HepG2 (cell line): Measurements from ENCODE around the gene EFNA2. TPM values are rescaled to one million over a fixed set of nuclear protein-coding genes. Genes with fewer than 3 reads are reported as not detected.
A peak's percentile ranks its signal among the peaks of the same experiment; 100 is the strongest.

Source experiments
- HNF1B ChIP-seq: sonication (generic); formaldehyde crosslinking; IDR thresholded peaks from 2 replicates; pipeline ENCODE4 v1.5.1; 2020; ENCODE audit warnings: mild to moderate bottlenecking, moderate library complexity, missing genetic modification reagents
- KIAA2018 ChIP-seq: sonication (generic); formaldehyde crosslinking; IDR thresholded peaks from 2 replicates; pipeline ENCODE4 v1.5.0; 2020; ENCODE audit warnings: mild to moderate bottlenecking, missing genetic modification reagents, borderline replicate concordance
- MYNN ChIP-seq: sonication (generic); formaldehyde crosslinking; IDR thresholded peaks from 2 replicates; pipeline ENCODE4 v1.4.0; 2020; ENCODE audit warnings: mild to moderate bottlenecking, low read depth, missing genetic modification reagents
- SALL2 ChIP-seq: sonication (generic); formaldehyde crosslinking; IDR thresholded peaks from 2 replicates; pipeline ENCODE4 v1.8.1; 2023; ENCODE audit warnings: mild to moderate bottlenecking, missing genetic modification reagents, inconsistent platforms
- ZBTB39 ChIP-seq: sonication (generic); formaldehyde crosslinking; IDR thresholded peaks from 2 replicates; pipeline ENCODE4 v1.5.0; 2020; ENCODE audit warnings: missing genetic modification reagents
- ZNF235 ChIP-seq: sonication (generic); formaldehyde crosslinking; IDR thresholded peaks from 2 replicates; pipeline ENCODE4 v1.8.1; 2023; ENCODE audit warnings: mild to moderate bottlenecking, missing genetic modification reagents, borderline replicate concordance
- polyA plus RNA-seq, 8 experiments: library from polyadenylated mRNA; depleted of rRNA in 3 of 8; stranded (reverse) in 7 of 8; unstranded in 1 of 8; fragments of >200 nt; fragmentation: Illumina TruSeq in 4 of 8; extraction: Trizol in 4 of 8; gene quantifications; 2 replicates each; pipeline versions ENCODE4 v1.2.1 to v1.2.3, GENCODE V29; 2011 to 2016; ENCODE audit warnings: low read depth in 4 of 8, missing spikeins in 1 of 8, mixed read lengths in 1 of 8; ENCODE audit not compliant: insufficient read depth in 1 of 8
- total RNA-seq, 5 experiments: library from RNA; depleted of rRNA; stranded (reverse); fragments of >200 nt; fragmentation: Illumina TruSeq; extraction: Trizol; gene quantifications; 2 replicates each; pipeline ENCODE4 v1.2.3, GENCODE V29; 2016; ENCODE audit warnings: low read depth in 1 of 5
- TF ChIP-seq, protein P1 (sequence below): sonication (generic); formaldehyde crosslinking; IDR thresholded peaks from 2 replicates; pipeline ENCODE4 v1.8.0; 2022; ENCODE audit warnings: missing genetic modification reagents, mild to moderate bottlenecking, moderate library complexity, borderline replicate concordance

EFNA2 gene
- total and polyA plus RNA-seq, 2 of the 13 experiments (the other 11 are each of a cell fraction or from before 2014, with no cell fraction given), result 6.0 to 9.9 TPM

GRCh38 chr19:1283207-1283916, 2.3 kb upstream of the EFNA2 start (continued):
- TF ChIP-seq KIAA2018 (CRISPR knock-in tag), result 0 out of 2 replicates have a peak, but pooled peaks have one; percentile 50
- TF ChIP-seq HNF1B (CRISPR knock-in tag), result 0 out of 2 replicates have a peak, but pooled peaks have one; percentile 41
- TF ChIP-seq, protein P1, sequence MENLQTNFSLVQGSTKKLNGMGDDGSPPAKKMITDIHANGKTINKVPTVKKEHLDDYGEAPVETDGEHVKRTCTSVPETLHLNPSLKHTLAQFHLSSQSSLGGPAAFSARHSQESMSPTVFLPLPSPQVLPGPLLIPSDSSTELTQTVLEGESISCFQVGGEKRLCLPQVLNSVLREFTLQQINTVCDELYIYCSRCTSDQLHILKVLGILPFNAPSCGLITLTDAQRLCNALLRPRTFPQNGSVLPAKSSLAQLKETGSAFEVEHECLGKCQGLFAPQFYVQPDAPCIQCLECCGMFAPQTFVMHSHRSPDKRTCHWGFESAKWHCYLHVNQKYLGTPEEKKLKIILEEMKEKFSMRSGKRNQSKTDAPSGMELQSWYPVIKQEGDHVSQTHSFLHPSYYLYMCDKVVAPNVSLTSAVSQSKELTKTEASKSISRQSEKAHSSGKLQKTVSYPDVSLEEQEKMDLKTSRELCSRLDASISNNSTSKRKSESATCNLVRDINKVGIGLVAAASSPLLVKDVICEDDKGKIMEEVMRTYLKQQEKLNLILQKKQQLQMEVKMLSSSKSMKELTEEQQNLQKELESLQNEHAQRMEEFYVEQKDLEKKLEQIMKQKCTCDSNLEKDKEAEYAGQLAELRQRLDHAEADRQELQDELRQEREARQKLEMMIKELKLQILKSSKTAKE (CRISPR knock-in tag), result peak; percentile 93
- no peak for TF ChIP-seq ZBTB39 (CRISPR knock-in tag)
- no peak for TF ChIP-seq MYNN (CRISPR knock-in tag)
- no peak for TF ChIP-seq ZNF235 (CRISPR knock-in tag)
- peak; percentile 68; the same call in 1 of the 2 replicates for TF ChIP-seq SALL2 (CRISPR knock-in tag)
